ENCODE measurements around the gene CTSA.

Gene CTSA

GRCh38 chr20:45940469-45940868 is 49.3 kb downstream of the CTSA start:
- DNase-seq: no peak

- no peak for DNase-seq
These were observed 52.5 kb downstream of the CTSA start for GRCh38 chr20:45943613-45944012.

GRCh38 chr20:45944151-45944964 is 53.2 kb downstream of the CTSA start:
- no peak for DNase-seq

- no peak for DNase-seq
These were observed 54.0 kb downstream of the CTSA start for GRCh38 chr20:45944965-45945677.

- DNase-seq: peak; percentile 58
These were observed 54.6 kb downstream of the CTSA start for GRCh38 chr20:45945678-45946148.

- no peak for DNase-seq
These were observed 55.2 kb downstream of the CTSA start for GRCh38 chr20:45946149-45946970.

- DNase-seq: no peak
These were observed 56.2 kb downstream of the CTSA start for GRCh38 chr20:45947110-45947866.

- no peak for DNase-seq
These were observed 57.2 kb downstream of the CTSA start for GRCh38 chr20:45948261-45948733.
